Measurements from ENCODE around the gene PANK3.

- no peak for TF ChIP-seq CTCF (IDR thresholded peaks at IDR 0.05; ENCODE audit: low read depth, low read length, missing input control)
- TF ChIP-seq FOXA1 (IDR thresholded peaks at IDR 0.05): no peak
- TF ChIP-seq TAF1 (conservative IDR thresholded peaks at IDR 0.05): no peak
- TF ChIP-seq RAD21 (IDR thresholded peaks at IDR 0.05): no peak
Measured at GRCh38 chr5:168531191-168531590, 48.0 kb downstream of the PANK3 start.

Data from liver (tissue), 3 donors.